Hematopoietic multipotent progenitor cell treated with erythropoietin and hydrocortisone succinate and interleukin-3 and kit ligand, for 15 days (in vitro differentiated cells): ENCODE measurements around the gene RET.

ENCODE experiments used
- DNase-seq: peaks from one replicate; pipeline ENCODE4 v3.0.0-alpha.2; 2015; ENCODE audit warnings: low spot score

RET gene

GRCh38 chr10:43076876-43077420, at the start of gene RET:
RET (plus strand) TSS chr10:43077069; CDS start chr10:43077259, 190 bp downstream.
- no peak for DNase-seq

GRCh38 chr10:43027331-43027955, 49.4 kb upstream of the RET start:
- DNase-seq = no peak

GRCh38 chr10:43028143-43028542, 48.7 kb upstream of the RET start:
- no peak for DNase-seq

- DNase-seq = no peak
Observed at GRCh38 chr10:43029043-43029442, 47.8 kb upstream of the RET start.

GRCh38 chr10:43032613-43033012, 44.3 kb upstream of the RET start:
- DNase-seq = no peak

- DNase-seq = no peak
Observed at GRCh38 chr10:43035800-43036199, 41.1 kb upstream of the RET start.

- no peak for DNase-seq
Observed at GRCh38 chr10:43036481-43037428, 40.1 kb upstream of the RET start.

- DNase-seq = no peak
Observed at GRCh38 chr10:43037440-43037839, 39.4 kb upstream of the RET start.

- DNase-seq = no peak
Observed at GRCh38 chr10:43037942-43038782, 38.7 kb upstream of the RET start.

GRCh38 chr10:43038783-43039623, 37.9 kb upstream of the RET start:
- DNase-seq = no peak

GRCh38 chr10:43039624-43040481, 37.0 kb upstream of the RET start:
- DNase-seq = no peak

- no peak for DNase-seq
Observed at GRCh38 chr10:43040482-43041256, 36.2 kb upstream of the RET start.

- DNase-seq = no peak
Observed at GRCh38 chr10:43041422-43042342, 35.2 kb upstream of the RET start.

- DNase-seq = no peak
Observed at GRCh38 chr10:43042503-43043341, 34.1 kb upstream of the RET start.

GRCh38 chr10:43043342-43043772, 33.5 kb upstream of the RET start:
- no peak for DNase-seq

GRCh38 chr10:43043773-43044447, 33.0 kb upstream of the RET start:
- no peak for DNase-seq

GRCh38 chr10:43044448-43044921, 32.4 kb upstream of the RET start:
- no peak for DNase-seq
